ENCODE data around the gene MAPKAPK2.

MAPKAPK2 gene

GRCh38 chr1:206737729-206738201, 53.1 kb downstream of the MAPKAPK2 start:
- Histone ChIP-seq H3K36me3 (peaks cover 25% of the 10 kb centered on the region), H3K27ac (no peak overlapping the region), H3K9me3 (ENCODE audit: severe bottlenecking) (no peaks in the 10 kb centered on the region), H3K4me3 (ENCODE audit: low read depth, low read length) (no peak overlapping the region), H3K27me3 (ENCODE audit: insufficient read depth, low read depth, severe bottlenecking) (no peaks in the 10 kb centered on the region)
- no peak for TF ChIP-seq CTCF (IDR thresholded peaks at IDR 0.05; ENCODE audit: low read depth, low read length)
- no peak for DNase-seq

- peak; percentile 53 for DNase-seq
- Histone ChIP-seq H3K9me3 (ENCODE audit: severe bottlenecking) (no peaks in the 10 kb centered on the region), H3K4me3 (ENCODE audit: low read depth, low read length) (no peak overlapping the region), H3K36me3 (peaks cover 19% of the 10 kb centered on the region), H3K27me3 (ENCODE audit: insufficient read depth, low read depth, severe bottlenecking) (no peaks in the 10 kb centered on the region), H3K27ac (no peak overlapping the region)
- TF ChIP-seq CTCF (IDR thresholded peaks at IDR 0.05; ENCODE audit: low read depth, low read length), result peak; percentile 77
Observed at GRCh38 chr1:206738370-206739366, 54.0 kb downstream of the MAPKAPK2 start.

GRCh38 chr1:206739411-206740076, 54.8 kb downstream of the MAPKAPK2 start:
- TF ChIP-seq CTCF (IDR thresholded peaks at IDR 0.05; ENCODE audit: low read depth, low read length), result no peak
- H3K27me3 ChIP-seq (ENCODE audit: insufficient read depth, low read depth, severe bottlenecking), result no peaks in the 10 kb centered on the region
- peaks cover 10% of the 10 kb centered on the region for H3K36me3 ChIP-seq
- H3K4me3 ChIP-seq (ENCODE audit: low read depth, low read length), result no peak overlapping the region
- peak; percentile 12 for DNase-seq
- H3K27ac ChIP-seq, result no peak overlapping the region
- no peaks in the 10 kb centered on the region for H3K9me3 ChIP-seq (ENCODE audit: severe bottlenecking)

GRCh38 chr1:206741142-206741701, 56.5 kb downstream of the MAPKAPK2 start:
- 0 out of 2 replicates have a peak, but pooled peaks have one; percentile 9 for TF ChIP-seq CTCF (IDR thresholded peaks at IDR 0.05; ENCODE audit: low read depth, low read length)
- Histone ChIP-seq H3K36me3 (no peaks in the 10 kb centered on the region; the same call in 1 of the 2 replicates), H3K4me3 (ENCODE audit: low read depth, low read length) (no peak overlapping the region), H3K27me3 (ENCODE audit: insufficient read depth, low read depth, severe bottlenecking) (no peaks in the 10 kb centered on the region), H3K9me3 (ENCODE audit: severe bottlenecking) (no peaks in the 10 kb centered on the region), H3K27ac (no peak overlapping the region)
- DNase-seq, result peak; percentile 11

GRCh38 chr1:206742719-206743383, 58.1 kb downstream of the MAPKAPK2 start:
- H3K27me3 ChIP-seq (ENCODE audit: insufficient read depth, low read depth, severe bottlenecking), result no peaks in the 10 kb centered on the region
- DNase-seq, result no peak
- H3K4me3 ChIP-seq (ENCODE audit: low read depth, low read length), result no peak overlapping the region
- no peaks in the 10 kb centered on the region for H3K9me3 ChIP-seq (ENCODE audit: severe bottlenecking)
- no peak overlapping the region for H3K27ac ChIP-seq
- no peaks in the 10 kb centered on the region for H3K36me3 ChIP-seq
- TF ChIP-seq CTCF (IDR thresholded peaks at IDR 0.05; ENCODE audit: low read depth, low read length), result no peak
